GM18861 (cell line): ENCODE data around the gene ADGRG3.
"Not testable (repeated sequence)": the region's sequence is repeated elsewhere in the genome, so short reads cannot be mapped to it uniquely, and the experiment has no call there.

Experiments used
- ATAC-seq: cut with Tn5 transposase; IDR thresholded peaks from one replicate; pipeline ENCODE4 v1.9.1; 2021; ENCODE audit not compliant: unreplicated experiment

Gene ADGRG3

DNA sequence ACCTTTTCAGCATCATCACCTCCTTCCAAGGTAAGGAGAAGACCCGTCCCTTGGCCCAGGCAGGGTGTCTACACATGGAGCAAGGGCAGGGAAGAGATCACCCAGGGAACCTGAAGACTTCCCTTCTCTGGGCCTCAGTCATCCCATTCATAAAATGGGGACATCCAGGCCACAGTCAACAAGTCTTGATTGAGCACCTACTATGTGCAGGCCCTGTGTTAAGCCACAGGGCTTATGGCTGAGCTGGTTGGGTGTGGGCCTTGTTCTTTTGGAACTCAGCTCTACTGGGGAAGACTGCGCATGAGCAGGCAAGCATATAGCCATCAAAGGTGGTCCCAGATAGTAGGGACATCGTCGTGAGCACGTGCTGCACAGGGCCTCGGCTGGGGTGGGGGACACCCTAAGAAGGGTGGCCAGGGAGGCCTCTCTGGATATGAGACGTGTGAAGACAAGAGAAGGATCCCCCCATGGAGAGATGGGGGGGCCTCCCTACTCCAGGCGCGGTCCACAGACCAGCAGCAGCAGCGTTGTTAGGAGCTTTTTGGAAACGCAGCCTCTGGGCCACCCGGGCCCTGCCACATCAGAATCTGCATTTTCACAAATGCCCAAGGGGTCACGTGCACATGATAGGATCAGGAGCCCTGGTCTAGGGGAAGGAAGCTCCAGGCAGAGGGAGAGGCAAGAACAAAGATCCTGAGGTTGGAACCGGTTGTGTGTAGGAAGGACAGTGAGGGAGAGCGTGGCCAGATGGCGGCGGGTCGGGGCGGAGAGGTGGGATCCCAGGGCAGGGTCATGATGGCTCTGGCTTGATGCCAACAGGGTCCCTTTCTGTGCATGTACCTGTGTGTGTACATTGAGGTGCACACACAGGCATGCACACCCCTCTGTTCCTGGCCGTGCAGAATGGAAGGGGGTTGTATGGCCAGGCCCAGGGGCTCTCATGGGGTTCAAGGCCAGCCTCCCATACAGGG lies 5.9 kb upstream of the ADGRG3 start:
- ATAC-seq: no peak

DNA sequence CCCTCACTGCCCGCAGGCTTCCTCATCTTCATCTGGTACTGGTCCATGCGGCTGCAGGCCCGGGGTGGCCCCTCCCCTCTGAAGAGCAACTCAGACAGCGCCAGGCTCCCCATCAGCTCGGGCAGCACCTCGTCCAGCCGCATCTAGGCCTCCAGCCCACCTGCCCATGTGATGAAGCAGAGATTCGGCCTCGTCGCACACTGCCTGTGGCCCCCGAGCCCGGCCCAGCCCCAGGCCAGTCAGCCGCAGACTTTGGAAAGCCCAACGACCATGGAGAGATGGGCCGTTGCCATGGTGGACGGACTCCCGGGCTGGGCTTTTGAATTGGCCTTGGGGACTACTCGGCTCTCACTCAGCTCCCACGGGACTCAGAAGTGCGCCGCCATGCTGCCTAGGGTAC lies 4.7 kb upstream of the ADGRG3 start:
- ATAC-seq: no peak

DNA sequence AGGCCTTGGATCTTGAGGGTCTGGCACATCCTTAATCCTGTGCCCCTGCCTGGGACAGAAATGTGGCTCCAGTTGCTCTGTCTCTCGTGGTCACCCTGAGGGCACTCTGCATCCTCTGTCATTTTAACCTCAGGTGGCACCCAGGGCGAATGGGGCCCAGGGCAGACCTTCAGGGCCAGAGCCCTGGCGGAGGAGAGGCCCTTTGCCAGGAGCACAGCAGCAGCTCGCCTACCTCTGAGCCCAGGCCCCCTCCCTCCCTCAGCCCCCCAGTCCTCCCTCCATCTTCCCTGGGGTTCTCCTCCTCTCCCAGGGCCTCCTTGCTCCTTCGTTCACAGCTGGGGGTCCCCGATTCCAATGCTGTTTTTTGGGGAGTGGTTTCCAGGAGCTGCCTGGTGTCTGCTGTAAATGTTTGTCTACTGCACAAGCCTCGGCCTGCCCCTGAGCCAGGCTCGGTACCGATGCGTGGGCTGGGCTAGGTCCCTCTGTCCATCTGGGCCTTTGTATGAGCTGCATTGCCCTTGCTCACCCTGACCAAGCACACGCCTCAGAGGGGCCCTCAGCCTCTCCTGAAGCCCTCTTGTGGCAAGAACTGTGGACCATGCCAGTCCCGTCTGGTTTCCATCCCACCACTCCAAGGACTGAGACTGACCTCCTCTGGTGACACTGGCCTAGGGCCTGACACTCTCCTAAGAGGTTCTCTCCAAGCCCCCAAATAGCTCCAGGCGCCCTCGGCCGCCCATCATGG lies 4.0 kb upstream of the ADGRG3 start:
- no peak for ATAC-seq

DNA sequence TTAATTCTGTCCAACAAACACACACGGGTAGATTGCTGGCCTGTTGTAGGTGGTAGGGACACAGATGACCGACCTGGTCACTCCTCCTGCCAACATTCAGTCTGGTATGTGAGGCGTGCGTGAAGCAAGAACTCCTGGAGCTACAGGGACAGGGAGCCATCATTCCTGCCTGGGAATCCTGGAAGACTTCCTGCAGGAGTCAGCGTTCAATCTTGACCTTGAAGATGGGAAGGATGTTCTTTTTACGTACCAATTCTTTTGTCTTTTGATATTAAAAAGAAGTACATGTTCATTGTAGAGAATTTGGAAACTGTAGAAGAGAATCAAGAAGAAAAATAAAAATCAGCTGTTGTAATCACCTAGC lies 3.5 kb upstream of the ADGRG3 start:
- ATAC-seq: no peak

DNA sequence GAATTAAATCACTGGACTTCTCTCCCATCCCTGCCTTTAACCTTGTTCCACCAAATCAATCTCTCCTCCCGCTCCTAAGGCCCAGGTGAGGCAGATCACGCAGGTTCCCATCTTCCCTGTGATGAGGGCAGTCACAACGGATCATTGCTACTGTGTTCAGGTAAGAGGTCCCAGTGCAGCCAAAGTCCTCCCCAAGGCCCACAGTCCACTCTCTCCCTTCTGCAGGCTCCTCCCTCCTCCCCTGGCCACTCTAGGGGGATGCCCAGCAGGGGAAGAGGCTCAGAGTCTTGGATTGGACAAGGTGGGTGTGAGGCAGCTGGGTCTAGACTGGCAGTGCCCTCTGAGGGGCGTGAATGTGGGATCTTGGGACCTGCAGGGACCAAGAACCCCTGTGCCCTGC lies 2.6 kb upstream of the ADGRG3 start:
- ATAC-seq: no peak

DNA sequence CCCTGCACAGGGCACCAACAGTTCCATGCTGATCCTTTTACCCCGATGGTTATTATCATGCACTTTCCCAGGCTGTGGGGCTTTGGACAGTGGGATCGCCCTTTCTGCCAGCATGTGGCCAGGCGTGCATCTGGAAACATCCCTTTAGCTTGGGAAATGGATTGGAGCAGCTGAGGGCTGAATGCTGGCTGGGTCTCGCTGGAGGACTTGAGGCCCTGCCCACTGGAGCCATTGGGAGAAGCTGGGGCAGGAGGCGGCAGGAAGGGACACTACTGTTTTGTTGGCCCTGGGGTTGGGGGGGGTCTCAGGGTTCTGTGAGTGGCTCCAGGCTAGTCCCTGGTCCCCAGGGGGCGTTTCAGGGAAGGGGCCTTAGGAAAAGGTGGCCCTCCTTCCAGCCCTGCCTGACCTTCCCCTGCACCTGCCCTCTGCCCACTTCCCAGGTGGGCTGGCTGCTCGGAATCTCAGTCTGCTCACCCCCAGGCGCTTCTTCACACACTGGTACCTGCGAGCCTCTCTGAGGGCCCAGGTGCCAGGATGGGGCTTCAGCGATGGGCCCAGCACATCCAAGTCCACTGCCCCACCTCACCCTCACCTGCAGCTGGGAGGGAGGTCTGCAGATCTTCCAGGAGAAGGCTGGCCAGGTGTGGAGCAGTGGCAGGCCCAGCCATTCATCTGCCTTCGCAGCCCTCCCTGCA lies 1.6 kb upstream of the ADGRG3 start:
- no peak for ATAC-seq

DNA sequence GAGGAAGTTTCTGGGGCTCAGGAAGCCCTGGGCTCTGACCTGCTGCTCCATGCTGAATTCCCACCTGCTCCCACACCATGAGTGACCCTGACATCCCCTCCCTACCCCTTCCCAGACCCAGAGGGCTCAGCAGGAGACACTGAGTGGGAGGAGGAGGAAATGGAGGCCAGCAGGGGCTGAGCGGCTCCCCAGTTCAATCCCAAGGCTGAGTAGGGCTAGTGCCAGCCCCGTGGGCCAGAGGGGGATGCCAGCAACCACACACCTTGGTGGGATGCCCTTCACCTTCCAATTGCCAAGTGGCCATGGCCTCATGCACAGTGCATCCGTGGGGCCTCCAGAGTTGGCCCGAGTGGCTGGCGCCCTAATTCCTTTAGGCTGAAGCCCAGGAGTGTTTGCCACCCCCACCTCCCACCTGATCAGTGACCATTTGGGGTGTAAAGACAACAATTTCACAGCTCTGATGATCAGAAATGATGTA lies 1.0 kb upstream of the ADGRG3 start:
- no peak for ATAC-seq

DNA sequence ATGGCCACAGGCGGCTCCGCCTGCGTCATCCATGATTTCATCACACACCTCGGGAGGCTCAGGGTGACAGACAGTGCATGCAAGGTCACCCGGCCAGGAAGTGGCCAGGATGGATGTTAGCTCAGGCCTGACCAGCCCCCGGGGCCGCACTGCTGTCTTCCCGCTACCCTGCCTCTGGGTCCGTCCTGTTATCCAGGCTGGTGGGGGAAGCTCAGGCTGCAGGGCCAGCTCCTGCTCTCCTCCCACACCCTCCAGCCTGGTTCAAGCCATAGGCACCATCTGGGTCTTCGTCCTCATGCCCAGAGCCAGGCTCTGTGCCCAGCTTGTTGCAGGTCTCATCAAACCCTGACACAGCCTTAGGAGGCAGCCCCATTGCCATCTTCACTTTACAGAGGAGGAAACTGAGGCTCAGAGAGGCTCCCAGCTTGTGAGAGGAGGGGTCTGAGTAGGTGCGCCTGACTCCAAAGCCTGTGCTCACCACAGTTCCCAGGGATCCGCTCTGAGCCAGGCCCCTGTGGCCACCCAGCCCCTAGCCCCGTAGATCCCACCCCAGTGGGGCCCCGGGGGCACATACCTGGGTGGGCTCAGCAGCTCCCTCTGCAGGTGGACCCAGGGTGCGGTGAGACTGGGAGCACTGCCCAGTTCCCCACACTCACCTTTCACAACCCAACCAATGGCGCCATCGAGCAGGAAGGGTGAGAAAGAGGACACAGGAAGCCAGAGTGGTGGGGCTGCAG lies 412 bp upstream of the ADGRG3 start:
- ATAC-seq: no peak

DNA sequence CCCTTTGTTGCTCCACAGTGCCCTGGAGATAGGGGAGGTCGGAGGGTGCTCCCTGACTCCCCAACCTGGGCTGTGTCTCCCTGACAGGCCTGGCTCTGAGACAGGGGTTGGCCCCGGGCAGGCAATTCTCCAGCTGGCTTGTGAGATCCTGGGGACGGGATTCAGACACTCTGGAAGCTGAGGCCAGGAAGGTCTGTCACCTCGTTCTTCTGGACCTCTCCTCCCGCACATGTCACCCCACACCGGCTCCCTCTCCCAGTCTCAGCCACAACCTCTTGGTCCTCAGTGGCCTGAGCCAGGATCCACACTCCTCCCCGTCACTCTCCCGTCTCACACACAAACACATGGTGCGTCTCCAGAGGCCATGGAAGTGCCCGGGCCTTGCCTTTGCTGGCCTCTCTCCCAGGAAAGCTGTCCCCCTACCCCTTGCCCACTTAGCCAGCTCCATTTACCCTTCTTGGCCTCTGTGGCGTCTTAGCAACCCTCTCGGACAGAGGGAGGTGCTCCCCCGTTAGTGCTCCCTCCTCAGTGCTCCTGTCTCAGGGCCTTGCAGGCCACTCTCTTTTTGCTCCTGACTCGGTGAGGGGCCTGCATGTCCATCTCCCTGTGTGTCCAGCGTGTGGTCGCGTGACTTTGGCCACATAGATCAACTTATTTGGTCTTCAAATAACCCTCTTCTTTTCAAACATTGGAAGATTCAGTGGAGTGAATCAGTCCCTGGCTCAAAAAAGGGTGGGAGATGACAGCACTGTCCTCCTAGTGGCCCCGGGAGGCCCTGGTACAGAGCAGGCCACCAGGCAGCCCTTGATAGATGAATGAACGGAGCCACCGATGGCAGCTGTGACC lies 747 bp downstream of the ADGRG3 start:
- ATAC-seq: no peak

DNA sequence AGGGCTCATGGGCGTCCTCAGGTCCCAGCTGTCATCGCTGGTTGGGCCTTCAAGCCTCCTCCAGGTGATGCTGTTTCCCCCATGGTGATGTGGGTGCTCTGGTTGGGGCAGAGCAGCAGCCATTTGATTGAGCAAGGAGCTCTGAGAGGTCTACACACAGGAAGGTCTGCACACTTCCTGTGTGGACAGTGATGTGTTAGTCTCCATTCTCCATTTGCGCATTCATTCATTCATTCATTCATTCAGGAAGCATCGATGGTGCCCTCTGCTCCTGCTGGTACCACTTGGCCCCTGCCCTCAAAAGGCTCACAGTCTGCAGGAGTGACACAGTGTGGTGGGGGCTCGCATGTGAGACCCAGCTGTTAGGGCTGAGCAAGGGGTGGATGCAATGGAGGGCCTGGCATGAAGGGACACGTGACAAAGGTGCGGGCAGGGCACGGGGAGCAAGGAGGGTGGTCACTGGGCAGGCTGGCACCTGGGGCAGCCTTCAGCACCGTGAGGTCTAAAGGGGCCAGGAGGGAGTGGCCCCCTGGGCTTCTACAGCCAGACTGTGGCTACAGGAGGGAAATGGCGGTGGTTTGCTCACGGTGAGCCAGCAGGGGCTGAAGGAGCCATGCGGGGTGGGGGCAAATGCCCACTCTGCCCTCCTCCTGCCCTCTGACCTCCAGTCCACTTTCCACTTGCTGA lies 1.5 kb downstream of the ADGRG3 start:
- no peak for ATAC-seq

DNA sequence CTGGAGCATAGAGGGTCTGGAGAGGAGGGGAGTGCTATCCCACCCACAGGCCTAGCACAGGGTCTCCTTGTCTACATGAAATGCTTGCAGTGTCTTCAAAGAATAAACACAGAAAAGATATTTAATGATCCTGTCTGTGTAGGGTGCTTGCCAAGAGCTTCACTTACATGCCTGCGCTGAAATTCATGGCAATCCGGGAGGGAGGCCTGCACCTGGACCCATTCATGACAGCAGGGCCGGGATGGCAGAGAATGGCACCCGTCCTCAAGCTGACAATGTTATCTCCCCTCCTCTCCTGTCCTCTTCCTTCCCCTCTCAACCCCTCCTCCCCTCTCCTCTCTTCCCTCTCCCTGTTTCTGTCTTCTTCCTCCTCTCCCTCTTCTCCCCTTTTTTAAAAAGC lies 2.1 kb downstream of the ADGRG3 start:
- ATAC-seq: no peak

DNA sequence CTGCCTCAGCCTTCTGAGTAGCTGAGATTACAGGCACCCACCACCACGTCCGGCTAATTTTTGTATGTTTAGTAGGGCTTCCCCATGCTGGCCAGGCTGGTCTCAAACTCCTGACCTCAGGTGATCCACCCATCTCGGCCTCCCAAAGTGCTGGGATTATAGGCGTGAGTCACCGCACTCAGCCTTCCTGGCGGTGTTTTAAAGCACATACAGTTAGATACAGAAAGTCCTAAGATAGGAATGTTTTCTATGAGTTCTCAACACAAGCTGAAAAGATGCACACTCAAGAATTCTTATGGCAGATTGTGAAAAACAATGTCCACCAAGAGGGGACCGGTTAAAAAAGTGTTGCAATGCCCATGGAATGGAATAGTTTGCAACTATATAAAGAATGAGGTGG lies 3.3 kb downstream of the ADGRG3 start:
- not testable (repeated sequence) for ATAC-seq

DNA sequence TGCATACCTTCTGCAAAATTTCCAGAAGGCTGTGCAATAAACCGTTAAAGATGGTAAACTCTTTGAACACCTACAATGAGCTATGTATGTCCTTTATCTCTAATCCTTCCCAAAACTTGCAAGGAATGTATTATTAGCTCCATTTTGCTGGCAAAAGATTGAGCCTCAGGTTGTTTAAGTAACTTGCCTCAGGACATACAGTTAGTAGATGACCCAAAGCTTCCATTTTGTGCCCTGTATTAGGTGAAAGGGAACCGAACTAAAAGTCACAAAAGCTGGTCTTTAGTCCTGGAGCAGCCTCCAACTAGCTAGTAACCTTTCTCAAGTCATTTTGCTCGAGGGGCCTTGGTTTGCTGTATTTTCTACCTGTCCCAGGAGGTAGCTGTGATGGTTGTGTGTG lies 4.3 kb downstream of the ADGRG3 start:
- ATAC-seq: no peak

DNA sequence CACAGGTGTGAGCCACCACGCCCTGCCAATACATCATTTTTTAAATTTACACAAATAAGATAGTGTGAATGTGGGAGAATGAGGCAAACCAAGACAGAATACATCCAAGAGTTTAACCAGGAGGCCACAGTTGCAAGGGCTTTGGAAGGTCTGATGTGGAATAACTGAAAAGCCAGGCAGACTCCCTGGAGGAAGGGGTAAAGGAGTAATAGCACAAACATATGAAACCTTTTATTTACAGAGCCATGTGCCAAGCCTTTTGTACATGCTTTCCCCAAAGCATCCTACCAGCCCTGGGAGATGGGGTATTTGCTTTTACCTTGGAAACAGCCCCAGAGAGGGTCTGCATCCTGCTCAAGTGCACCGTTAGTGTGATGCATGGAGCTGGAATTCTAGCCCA lies 4.7 kb downstream of the ADGRG3 start:
- ATAC-seq: no peak

DNA sequence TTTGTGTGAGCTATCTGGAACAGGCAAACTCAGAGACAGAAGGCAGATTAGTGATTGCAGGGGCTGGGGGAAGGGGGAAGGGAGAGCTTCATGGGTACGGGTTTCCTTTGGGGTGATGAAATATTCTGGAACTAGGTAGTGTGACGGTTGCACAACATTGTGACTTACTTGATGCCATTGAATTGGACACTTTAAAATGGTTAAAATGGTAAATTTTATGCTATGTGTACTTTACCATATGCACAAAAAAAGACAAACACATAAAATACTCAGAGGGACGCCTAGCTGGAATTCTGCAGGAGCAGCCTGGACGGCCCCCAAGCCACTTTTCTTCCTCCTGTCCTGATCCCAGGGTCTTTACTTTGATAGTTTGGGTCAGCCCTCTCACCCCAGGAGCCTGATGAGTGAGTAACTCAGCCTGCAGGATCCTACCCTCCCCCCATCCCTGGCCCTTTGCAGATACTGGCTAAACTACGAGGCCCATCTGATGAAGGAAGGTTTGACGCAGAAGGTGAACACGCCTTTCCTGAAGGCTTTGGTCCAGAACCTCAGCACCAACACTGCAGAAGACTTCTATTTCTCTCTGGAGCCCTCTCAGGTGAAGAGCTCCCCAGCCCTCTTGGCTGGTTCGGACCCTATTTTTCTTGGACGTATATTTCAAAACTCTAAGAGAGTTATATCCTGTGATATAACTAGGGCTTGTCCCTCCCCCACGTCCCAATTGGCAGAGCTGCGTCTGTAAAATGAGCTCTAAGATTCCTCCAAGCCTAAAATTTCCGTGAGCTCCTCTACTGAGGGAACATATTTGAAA lies 7.8 kb downstream of the ADGRG3 start:
- no peak for ATAC-seq

DNA sequence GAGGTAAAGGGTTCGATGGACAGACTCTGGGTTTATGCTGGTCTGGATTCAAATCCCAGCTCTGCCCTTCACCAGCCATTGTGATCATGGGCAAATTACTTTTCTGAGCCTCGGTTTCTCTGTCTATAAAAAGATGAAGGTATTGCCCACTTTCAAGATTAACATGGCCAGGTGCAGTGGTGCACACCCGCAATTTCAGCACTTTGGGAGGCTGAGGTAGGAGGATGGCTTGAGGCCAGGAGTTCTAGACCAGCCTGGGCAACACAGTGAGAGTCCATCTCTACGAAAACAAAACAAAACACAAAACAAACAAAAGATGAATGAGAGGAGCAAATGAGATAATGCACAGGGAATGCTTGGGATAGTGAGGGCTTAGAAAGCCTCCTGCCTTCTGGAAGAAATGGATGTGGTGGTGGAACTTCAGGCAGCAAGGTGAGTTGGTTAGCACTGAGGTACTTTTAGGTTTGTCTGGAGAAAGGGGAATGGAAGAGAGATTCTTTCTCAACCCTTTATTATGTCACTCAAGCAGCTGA lies 8.5 kb downstream of the ADGRG3 start:
- ATAC-seq: no peak

DNA sequence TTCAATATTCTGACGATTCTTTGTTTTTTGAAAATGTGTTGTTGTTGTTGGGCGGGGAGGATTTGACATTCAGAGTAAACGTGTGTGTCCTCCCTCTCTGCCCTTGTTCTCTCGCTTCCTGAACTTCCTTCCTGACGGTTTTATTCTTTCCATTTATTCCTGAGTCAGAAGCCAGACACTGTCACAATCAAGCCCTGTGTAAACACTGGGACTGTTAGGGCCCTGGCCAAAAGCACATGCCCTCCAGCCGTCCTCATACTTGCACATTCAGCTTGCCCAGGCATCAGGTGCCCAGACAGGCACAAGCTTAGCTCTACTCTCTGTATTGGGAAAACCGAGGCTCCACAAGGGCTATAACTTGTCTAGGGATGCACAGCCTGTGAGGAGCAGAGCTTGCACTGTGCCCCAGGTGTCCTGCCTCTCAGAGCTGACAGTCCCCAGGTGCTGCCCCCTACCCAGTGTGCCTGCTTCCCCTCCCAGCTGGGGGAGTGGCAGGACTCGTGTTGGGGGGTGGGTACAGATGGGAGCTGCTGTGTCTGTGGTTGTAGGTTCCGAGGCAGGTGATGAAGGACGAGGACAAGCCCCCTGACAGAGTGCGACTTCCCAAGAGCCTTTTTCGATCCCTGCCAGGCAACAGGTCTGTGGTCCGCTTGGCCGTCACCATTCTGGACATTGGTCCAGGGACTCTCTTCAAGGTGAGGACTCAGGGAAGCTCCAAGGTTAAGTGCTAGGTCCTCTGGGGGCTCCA lies 9.7 kb downstream of the ADGRG3 start:
- no peak for ATAC-seq

DNA sequence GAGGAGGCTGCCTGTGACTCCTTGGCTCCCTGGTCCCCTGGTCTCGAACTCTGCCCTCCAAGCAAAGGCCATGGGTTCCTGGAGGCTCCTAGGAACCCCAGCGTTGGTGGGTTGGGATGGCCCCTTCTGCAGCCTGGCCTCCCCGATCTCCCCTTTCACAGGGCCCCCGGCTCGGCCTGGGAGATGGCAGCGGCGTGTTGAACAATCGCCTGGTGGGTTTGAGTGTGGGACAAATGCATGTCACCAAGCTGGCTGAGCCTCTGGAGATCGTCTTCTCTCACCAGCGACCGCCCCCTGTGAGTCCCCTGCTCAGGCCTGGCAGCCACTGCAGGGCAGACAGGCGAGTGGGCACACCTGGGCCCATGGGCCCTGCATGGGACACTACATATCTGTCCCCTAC lies 10.9 kb downstream of the ADGRG3 start:
- ATAC-seq: no peak
